Measurements from ENCODE around the gene VASH2.

- TF ChIP-seq EZH2 (IDR thresholded peaks at IDR 0.05; ENCODE audit: borderline replicate concordance, low read length), result no peak
- TF ChIP-seq, protein P1, sequence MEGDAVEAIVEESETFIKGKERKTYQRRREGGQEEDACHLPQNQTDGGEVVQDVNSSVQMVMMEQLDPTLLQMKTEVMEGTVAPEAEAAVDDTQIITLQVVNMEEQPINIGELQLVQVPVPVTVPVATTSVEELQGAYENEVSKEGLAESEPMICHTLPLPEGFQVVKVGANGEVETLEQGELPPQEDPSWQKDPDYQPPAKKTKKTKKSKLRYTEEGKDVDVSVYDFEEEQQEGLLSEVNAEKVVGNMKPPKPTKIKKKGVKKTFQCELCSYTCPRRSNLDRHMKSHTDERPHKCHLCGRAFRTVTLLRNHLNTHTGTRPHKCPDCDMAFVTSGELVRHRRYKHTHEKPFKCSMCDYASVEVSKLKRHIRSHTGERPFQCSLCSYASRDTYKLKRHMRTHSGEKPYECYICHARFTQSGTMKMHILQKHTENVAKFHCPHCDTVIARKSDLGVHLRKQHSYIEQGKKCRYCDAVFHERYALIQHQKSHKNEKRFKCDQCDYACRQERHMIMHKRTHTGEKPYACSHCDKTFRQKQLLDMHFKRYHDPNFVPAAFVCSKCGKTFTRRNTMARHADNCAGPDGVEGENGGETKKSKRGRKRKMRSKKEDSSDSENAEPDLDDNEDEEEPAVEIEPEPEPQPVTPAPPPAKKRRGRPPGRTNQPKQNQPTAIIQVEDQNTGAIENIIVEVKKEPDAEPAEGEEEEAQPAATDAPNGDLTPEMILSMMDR (IDR thresholded peaks at IDR 0.05; ENCODE audit: low read length), result no peak
These were observed 33.2 kb upstream of the VASH2 start for GRCh38 chr1:212917134-212917485.

Measured in OCI-LY1 (cell line).